DMS79 (cell line): ENCODE results near the gene GIMAP5.
"Not testable (repeated sequence)": the region's sequence is repeated elsewhere in the genome, so short reads cannot be mapped to it uniquely, and the experiment has no call there.

Source experiments
- DNase-seq: peaks from one replicate; lab custom pipeline; 2025; lab: John Stamatoyannopoulos, UW

GIMAP5 gene

GRCh38 chr7:150774131-150774530, 36.9 kb downstream of the GIMAP5 start:
- DNase-seq = not testable (repeated sequence)

GRCh38 chr7:150778014-150778737, 41.0 kb downstream of the GIMAP5 start:
- DNase-seq = no peak

GRCh38 chr7:150778738-150779301, 41.6 kb downstream of the GIMAP5 start:
- peak; percentile 24 for DNase-seq

GRCh38 chr7:150780292-150780691, 43.1 kb downstream of the GIMAP5 start:
- DNase-seq = no peak

- DNase-seq = no peak
Measured at GRCh38 chr7:150781103-150781502, 43.9 kb downstream of the GIMAP5 start.

GRCh38 chr7:150781961-150782360, 44.7 kb downstream of the GIMAP5 start:
- DNase-seq = no peak

DNA sequence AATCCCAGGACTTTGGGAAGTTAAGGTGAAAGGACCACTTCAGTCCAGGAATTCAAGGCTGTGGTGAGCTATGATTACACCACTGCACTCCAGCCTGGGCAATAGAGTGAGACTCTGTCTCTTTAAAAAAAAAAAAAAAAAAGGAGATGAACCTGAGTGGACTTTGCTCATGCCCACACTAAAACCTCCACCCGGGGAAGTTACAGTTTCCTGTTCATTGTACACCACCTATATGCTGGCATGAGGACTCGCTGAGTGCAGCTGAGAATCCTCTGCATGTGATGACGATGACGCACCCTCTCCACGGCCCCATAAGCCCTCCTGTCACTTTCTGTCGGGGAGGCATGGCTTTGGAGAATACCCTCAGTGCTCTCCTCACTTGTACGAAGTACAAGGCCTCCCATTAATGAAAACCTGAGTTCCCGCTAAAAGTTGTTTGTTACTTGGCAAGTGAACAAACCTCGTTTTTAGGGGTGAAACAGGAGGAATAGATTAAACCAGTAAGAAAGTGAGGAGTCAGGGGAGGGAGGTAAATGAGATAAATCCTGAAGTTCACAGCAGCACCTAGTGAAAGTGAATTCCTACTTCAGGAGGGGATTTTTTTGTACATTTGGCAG, 47.0 kb downstream of the GIMAP5 start:
- DNase-seq = no peak

GRCh38 chr7:150784954-150785353, 47.7 kb downstream of the GIMAP5 start:
- DNase-seq = no peak

GRCh38 chr7:150787321-150788281, 50.4 kb downstream of the GIMAP5 start:
- DNase-seq = no peak

DNA sequence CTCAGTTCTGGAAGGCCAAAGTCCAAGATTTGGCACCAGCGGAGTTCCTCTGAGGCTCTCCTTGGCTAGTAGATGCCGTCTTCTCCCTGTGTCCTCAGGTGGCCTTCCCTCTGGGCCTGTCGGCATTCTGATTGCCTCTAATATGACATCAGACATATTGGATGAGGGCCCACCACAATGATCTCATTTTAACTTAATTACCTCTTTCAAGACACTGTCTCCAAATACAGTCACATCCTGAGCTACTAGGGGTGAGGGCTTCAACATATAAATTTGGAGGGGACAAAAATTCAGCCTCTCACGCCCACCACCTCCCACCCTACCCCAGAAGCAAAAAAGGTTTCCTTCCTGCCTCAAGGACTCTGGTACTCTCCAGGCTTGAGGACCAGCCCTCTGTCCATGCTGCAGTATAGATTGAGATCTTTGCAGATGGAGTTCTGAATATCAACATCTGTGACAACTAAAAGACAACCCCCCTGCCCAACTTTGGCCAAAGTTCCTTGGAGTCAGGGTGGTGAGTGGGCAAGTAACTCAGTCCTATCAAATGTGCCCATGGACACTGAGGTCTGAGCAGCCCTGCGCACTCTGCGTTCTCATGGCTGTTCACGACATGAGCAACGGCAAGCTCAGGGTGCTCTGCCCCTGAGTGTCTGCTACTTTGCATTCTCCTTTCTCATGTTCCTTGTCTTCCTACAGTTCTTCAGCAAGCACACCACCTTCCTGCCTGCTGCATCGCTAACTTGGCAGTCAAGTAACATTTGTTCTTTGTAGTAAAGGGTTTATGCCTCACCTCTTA, 51.5 kb downstream of the GIMAP5 start:
- DNase-seq = no peak

DNA sequence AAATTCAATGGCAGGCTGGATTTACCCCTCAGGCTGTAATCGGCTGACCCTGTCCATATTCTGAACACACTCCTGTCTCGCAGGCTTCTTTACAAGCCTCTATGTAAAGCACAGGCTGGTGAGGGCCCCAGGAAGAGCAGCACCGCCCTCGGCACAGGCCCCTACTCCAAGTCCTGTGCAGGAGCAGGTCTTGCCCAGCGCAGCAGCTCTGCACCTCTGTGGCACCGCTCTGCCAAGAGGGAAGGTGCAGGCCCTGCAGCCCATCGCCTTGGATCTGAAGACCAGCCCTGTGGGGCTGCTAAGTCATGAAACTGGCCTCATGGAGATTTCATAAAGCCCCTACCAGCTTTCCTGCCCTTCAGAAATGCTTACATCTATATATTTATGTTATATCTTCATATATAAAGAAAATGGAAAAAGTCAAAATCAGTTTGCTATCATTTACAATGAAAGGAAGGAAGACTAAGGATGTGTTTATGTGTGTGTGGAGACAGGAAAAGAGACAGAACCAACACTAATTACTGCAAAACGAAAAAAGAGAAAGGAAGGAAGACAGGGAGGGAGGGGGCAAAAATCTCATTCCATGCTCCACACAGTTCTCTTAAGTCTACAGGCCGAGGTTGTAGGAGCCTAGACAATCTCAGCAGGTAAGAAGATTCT, 53.3 kb downstream of the GIMAP5 start:
- DNase-seq = no peak

GRCh38 chr7:150791304-150791703, 54.1 kb downstream of the GIMAP5 start:
- no peak for DNase-seq

GRCh38 chr7:150791746-150792452, 54.7 kb downstream of the GIMAP5 start:
- DNase-seq = no peak
